ENCODE results near the gene TPRG1L.

GRCh38 chr1:3653286-3653618, 28.4 kb downstream of the TPRG1L start:
- TF ChIP-seq POLR2A (IDR thresholded peaks at IDR 0.05), result no peak
- TF ChIP-seq CTCF (IDR thresholded peaks at IDR 0.05), result no peak

Measured in body of pancreas (tissue), 4 donors.